Stimulated activated CD8-positive, alpha-beta memory T cell treated with anti-CD3 and anti-CD28 coated beads, Interleukin-15, amount 100 ng/mL, for 48 hours (primary cell): Measurements from ENCODE around the gene PHF10.

Experiments used
- DNase-seq, 2 donors: peaks; one replicate each; pipeline ENCODE4 v3.0.0-alpha.2; 2020; ENCODE audit warnings: low read depth in 2 of 2

The PHF10 gene

DNA sequence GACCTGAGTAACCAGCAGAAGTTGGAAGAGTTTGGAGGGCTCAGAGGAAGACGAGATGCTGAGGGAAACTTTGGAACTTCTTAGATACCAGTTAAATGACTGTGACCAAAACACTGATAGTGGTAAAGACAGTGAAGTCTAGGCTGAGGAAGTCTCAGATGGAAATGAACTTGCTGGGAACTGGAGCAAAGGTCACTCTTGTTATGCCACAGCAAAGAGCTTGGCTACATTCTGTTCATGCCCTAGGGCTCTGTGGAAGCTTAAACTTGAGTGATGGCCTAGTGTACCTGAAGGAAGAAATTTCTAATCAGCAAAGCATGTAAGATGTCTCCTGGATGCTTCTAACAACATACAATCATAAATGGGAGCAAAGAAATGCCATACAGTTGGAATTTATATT lies 47.2 kb downstream of the PHF10 start:
- no peak for DNase-seq

DNA sequence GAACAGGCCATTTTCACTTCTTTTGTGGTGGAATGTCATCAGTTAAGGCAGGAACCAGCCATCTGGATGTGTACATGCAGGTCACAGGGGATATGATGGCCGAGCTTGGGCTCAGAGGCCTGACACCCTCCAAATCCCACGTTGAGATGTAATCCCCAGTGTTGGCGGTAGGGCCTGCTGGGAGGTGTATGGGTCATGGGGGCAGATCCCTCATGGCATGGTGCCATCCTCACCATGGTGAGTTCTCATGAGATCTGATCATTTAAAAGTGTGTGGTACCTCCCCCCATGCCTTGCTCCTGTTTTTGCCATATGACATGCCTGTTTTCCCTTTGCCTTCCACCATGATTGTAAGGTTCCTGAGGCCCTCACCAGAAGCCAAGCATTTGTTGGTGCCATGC lies 49.3 kb downstream of the PHF10 start:
- DNase-seq: no peak

DNA sequence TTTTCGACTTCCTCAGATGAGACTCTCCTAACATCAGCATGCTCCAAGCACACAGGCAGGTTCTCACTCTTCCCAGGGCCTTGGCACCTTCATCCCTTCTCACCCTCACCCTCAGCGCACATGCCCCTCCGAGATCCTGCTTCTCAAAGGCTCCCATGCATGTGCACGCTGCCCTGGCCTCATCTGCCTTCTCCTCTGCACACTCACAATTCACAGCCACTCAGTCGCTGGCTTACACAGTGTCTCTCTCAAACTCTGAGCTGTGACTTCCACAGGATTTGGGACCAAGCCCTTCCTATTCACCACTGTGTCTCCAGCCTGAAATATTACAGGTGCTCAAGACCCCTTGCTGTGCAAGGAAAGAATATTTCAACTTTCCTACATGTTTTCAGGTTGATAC lies 52.7 kb downstream of the PHF10 start:
- no peak for DNase-seq

DNA sequence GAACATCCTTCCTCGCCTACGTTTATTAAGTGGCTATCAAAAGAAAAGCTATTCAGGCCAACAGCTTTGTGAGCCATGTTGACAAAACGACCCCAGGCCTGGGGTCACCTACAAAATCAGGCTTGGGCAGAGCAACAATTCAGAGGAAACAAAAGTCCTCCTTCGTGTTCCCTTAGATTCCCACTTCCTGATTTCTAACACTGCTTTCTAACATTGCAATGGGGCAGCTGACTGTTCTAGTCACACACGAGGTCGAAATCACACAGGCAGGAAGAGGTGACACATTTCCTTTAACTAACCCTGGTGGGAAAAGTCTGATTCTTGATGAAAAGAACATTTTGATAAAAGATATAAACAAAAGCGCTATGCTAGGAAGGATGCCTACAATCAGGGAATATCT lies 54.4 kb downstream of the PHF10 start:
- no peak for DNase-seq

DNA sequence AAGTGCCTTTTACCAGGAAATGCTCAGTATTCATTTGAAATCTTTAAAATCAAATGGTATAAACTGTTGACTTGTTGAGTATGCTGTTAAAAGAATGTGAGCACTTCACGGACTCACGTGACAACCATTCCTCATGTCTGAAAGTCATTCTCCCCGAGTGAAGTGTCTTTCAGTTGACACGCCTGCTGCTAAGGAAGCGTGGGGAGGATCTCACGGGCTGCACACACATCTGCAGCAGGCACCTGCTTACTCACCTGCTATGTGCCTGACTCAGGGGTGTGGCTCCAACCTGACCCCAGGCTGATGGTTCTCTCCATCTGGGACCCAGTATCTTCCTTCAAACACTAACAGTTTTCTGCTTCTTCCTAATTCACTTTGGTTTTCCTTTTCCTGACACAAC lies 55.2 kb downstream of the PHF10 start:
- no peak for DNase-seq

DNA sequence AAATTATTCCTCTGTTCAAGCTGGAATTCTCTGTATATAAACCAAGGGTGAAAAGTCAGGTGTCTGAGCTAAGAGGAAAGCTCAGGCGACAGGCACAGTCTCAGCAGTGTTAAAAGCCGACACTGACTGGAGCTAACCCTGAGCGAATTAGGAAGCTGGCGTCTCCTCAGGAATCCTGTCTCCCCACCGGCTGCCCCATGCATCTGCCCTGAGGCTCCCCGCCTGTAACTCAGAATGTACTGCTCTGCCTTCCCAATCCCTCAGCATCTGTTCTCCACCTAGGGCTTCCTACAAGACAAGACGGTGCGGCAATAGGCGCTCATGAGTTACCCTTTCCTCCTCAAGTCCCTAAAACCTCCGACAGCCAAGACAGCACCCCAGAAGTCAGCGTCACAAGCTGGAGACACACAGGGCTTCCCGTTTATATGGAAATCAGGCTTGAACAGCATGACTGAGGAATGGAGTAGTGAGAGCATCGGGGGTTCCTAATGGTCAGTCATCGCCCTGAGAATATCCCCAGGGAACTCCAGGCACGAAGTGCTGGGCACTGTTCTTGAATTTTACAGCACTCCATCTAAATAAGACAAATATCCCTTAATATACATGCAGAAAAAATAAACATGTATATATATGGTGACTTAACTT lies 56.0 kb downstream of the PHF10 start:
- no peak for DNase-seq

DNA sequence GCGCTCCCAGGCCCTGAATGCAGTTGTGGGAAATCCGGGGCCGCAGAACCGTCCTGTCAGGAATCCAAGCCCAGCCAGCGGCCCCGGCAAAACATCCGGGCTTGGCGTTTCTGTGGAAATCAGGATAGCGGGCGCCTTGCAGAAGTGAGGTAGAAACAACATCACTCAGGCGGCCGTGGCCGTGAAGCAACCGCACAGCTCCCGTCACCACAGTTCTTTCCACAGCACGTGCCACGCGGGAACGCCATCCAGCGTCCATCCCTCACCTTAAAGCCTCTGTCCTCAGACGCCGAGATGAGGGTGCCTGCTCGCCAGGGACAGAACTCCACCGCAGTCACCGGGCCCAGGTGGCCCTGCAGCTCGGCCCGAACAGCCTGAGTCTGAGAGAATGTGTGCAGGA lies 56.6 kb downstream of the PHF10 start:
- no peak for DNase-seq

DNA sequence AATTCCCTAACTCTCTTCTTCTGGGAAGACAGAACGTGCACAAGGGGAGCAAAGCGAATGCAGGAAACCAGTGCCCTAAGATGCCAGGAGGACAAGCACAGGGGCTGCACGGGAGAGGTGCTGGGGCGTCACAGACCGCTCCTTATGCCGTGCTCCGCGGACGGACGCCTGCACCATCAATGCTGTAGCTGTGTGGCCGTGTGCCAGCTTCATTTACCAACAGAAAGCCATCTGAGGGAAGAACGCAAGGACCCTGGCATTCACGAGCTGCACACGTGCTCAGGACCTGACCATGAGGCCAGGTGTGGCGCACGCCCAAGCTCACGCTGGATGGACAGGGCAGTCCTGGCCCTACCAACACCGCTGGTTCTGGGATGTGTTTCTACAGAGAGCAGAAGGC lies 57.9 kb downstream of the PHF10 start:
- DNase-seq: no peak

DNA sequence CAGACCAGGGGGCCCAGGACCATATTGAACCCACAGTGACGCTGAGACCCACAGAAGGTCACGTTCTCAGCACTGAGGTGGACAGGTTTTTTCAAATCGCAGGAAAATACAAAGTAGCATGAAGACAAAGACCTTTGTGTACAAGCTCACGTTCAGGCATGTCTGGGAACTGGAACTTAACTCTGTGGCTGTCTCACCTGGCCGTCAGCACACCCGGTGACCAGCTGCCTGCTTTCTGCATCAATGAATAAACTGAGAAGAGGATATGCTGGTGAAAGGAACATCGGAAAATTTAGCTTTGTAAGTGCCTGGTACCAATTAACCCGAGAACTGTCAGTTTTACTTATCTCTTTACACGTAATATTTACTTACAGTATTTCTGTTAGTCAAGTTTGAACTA lies 59.0 kb downstream of the PHF10 start:
- no peak for DNase-seq

DNA sequence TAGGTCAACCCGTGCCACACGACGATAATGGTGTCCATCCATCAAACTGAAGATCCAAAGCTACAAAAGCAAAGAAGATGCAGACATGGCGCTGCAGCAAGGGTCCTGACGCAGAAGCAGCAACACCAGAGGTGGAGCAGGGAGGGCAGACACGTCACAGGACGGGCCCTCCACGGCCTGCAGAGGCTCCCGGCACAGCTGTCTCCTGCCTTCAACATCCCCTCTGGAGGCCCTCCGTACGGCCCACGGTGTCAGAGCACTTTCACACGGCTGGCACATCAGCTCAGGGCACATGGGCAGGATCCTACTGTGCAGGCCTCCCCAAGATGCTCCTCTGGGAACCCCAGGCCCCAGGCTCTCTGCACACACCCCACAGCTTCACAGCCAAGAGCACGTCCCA lies 60.1 kb downstream of the PHF10 start:
- no peak for DNase-seq

DNA sequence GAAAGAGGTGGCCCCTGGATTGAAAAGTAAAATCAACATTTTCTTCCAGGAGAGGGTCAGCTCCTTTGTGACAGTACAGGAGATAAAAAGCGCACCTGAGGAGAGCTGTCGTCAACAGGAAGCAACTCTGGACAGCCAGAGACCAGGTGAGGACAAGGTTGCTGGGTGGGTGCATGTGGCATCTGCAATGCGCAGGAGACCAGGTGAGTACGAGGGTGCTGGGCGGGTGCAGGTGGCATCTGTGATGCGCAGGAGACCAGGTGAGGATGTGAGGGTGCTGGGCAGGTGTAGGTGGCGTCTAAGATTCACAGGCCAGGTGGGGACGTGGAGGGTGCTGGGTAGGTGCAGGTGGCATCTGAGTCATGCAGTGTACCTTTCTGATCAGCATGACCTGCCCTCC lies 60.8 kb downstream of the PHF10 start:
- no peak for DNase-seq

DNA sequence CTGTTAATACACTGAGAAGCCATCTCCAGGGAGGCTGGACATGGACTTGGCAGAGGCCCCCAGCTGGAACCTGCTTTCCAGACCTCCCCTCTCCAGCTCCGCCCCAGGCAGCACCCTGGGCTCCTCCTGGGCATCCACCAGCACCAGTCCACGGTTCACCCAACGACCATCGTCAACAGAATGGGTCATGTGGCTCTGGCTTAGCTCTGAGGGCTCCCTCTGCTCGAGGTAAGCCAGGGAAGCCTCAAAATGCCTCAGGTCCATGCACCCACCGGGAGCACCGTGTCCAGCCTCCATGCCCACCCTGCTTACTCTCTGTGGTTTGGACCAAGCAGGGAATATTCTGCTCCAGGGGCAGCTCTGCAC lies 62.9 kb downstream of the PHF10 start:
- DNase-seq: no peak

DNA sequence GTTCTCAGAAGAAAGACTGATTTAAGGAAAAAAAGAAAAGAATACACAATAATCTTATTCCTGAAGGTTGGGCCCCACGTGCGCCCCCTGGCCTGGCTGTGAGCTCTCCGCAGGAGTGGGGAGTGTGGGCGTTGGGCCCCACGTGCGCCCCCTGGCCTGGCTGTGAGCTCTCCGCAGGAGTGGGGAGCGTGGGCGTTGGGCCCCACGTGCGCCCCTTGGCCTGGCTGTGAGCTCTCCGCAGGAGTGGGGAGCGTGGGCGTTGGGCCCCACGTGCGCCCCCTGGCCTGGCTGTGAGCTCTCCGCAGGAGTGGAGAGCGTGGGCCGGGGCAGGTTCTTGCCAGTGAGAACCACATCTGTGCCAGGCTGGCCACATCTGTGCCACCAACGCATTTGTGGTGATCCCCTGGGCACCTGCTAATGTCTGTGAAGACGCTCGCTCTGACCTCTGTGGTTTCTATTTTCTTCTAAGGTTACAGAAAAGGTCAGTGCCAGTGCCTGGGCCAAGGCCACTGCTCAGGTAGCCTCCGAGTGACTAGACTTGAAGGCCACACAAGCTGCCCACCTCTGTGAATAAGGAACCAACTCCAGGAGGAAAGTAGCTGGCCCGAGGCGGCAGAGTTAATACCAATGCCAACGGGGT lies 63.4 kb downstream of the PHF10 start:
- no peak for DNase-seq

DNA sequence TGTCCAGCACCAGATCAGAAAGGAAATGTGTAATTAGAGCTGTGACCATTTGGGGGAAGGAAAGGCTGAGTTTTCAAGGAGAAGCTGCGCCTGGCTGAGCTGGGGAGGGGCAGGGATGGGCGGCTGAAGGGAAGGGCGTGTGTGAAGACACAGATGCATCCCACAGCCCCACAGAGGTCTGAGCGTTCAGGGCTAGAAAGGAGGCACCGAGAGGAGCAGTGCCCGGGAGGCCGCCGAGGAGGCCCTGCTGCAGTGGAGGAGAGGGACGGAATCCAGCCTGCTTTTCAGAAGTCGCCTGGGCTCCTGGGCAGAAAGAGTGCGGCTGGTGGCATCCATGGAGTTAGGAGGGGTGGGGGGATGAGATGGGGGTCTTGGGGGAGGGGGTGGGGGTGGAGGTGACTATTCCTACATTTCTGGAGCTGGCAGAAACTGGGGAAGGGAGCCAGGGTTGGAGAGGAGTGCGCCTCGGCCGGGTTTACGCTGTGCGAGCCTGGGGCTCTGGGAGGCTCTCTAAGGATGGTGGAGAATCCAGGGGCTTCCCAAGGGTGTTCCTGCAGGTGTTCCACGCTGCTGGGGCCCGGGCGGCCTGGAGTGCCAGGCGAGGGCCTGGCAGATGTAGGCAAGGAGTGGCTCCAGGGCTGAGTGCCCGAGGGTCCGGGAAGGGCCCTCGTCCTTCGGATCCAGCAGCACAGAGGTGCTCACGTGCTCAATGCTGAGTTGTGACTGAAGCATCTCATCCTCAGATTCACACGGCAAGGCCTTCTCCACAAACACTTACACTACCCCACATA lies 64.3 kb downstream of the PHF10 start:
- DNase-seq: no peak

DNA sequence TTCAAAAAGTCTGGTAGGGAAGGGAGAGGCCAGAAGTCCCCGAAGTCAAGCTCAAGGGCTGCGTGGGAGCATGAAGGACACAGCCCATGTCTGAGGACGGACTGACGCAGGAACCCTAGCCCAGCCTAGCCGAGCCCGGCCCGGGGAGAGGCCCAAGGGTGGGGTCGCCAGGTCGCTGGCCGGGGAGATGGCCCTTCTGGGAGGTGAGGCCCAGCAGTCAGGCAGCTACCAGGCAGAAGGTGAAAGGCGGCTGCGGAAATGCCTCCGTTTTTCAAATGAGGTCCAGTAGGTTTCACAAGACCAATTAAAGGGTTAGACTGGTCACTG lies 67.1 kb downstream of the PHF10 start:
- no peak for DNase-seq

DNA sequence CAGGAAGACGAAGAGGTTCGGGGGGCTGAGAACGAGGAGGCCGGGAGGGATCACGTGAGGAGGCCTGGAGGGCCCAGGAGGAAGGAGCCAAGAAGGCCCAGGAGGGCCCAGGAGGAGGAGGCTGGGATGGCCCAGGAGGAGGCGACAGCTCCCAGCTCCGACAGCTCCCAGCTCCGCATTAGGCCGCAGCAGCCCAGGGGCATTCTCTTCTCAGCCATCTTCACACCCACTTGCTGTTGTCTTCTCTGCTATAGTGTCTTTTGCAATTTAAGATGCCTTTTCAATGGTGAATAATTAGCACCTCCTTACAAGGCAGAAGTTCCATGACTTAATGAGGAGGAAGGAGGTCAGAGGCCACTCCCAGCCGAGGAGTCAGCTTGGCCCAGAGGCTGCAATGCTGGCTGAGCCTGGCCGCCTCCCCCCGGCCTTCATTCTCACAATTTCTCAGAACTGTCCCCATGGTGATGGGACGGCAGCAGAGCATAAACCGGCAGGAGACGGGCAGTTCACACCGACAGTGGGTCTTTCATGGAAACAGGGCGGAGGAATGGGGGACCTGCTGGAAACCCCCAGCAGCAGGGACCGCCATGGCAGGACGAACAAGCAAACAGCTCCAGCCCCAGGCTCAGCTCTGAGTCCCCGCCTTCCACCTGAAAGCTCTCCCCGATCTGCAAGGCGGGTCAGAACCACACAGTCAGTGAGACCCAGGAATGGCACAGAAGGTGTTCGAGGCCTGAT lies 67.6 kb downstream of the PHF10 start:
- DNase-seq: no peak

DNA sequence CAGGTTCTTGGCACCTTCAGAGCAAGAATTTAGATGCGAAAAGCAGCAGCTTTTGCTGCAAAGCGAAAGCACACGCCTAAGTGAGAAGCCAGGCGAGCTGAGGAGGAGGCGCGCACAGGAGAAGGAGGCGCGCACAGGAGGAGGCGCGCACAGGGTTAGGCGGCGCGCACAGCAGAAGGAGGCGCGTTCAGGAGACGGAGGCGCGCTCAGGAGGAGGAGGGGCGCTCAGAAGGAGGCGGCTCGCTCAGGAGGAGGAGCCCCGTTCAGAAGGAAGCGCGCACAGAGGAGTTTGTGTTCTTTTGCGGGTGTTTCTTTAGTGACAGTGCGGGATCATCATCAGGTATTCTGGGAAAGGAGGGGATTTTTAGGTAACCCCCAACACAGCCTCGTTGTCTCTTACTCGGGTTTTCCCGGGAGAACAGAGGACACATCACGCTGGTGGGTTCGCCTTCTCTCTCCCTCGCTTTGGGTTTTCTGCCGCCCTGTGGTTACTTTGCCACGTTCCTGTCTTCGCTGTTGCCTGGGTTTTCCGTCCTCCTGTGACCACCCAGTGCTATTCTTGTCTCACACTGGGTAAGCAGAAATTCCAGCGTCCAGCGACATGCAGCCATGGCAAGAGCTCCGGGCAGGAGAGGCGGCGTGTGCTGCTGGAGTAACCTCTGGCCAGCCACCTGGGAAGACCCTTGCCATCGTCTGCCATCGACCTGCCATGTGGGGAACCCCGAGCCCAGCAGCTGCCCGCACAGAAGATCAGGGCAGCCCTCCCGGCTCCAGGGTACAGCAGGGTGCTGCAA lies 69.5 kb downstream of the PHF10 start:
- DNase-seq: peak; percentile 21 to 30
